Fibroblast of pulmonary artery (primary cell): ENCODE results near the gene PCDHGC3.

Source experiments
- DNase-seq: peaks from one replicate; pipeline ENCODE4 v3.0.0-alpha.2; 2010; ENCODE audit warnings: low read depth
- H3K4me3 ChIP-seq: replicated peaks from 2 replicates; pipeline ENCODE4 v1.5.1; 2011; ENCODE audit warnings: low read depth, mild to moderate bottlenecking, control low read depth, low read length, moderate library complexity
- TF ChIP-seq, protein P1 (sequence below): IDR thresholded peaks from 2 replicates; pipeline ENCODE4 v1.5.1; 2011; ENCODE audit warnings: mild to moderate bottlenecking, control low read depth, low read length, inconsistent platforms; ENCODE audit errors: missing control alignments

PCDHGC3 gene

DNA sequence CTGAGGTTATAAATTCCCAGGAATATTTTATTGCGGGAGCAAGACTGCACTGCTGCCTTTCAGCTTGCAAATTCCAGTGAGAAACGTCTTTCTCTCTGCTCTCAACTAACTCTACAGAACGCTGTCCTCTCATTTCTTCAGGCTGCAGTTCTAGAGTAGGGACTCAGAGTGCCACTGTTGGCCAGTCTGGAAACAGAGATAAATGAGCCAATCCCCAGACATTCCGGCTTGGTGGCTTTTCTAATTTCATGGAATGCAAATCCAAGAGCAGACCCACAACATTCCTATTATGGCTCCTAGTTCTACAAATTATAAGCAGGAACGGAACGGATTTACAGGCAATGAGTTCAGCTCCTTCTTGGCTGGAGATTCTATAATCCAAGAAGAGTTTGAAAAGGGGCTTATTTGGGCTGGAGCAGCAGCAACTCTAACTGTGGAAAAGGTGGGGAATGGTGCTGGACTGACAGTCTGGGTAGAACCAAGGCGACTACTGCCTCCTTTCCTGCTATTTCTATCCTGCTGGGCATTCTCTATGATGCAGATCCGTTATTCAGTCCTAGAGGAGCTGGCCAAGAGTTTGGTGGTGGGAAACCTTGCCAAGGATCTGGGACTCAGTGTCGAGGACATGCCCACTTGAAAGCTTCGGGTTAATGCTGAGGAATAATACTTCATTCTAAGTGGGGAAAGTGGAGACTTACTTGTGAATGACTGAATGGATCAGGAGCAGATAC is 36.2 kb upstream of the PCDHGC3 start:
- DNase-seq: no peak

DNA sequence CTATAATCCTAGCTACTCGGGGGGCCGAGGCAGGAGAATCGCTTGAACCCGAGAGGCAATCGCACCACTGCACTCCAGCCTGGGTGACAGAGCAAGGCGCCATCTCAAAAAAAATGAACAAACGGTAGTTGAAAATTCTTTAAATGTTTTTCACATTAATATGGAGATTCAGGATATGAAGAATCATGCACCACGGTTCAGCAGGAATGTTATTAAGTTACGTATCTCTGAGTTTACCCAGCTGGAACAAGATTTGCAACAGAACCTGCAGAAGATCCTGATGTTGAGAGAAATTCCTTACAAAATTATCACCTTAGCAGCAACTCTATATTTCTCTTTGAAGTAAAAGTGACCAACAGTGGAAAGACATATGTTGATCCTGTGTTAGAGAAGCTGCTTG is 35.4 kb upstream of the PCDHGC3 start:
- H3K4me3 ChIP-seq: no peak overlapping the region
- TF ChIP-seq, protein P1, sequence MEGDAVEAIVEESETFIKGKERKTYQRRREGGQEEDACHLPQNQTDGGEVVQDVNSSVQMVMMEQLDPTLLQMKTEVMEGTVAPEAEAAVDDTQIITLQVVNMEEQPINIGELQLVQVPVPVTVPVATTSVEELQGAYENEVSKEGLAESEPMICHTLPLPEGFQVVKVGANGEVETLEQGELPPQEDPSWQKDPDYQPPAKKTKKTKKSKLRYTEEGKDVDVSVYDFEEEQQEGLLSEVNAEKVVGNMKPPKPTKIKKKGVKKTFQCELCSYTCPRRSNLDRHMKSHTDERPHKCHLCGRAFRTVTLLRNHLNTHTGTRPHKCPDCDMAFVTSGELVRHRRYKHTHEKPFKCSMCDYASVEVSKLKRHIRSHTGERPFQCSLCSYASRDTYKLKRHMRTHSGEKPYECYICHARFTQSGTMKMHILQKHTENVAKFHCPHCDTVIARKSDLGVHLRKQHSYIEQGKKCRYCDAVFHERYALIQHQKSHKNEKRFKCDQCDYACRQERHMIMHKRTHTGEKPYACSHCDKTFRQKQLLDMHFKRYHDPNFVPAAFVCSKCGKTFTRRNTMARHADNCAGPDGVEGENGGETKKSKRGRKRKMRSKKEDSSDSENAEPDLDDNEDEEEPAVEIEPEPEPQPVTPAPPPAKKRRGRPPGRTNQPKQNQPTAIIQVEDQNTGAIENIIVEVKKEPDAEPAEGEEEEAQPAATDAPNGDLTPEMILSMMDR: no peak
- no peak for DNase-seq

More for the DNA sequence above, 36.2 kb upstream of the PCDHGC3 start:
- TF ChIP-seq, protein P1: no peak
- H3K4me3 ChIP-seq: no peak overlapping the region

DNA sequence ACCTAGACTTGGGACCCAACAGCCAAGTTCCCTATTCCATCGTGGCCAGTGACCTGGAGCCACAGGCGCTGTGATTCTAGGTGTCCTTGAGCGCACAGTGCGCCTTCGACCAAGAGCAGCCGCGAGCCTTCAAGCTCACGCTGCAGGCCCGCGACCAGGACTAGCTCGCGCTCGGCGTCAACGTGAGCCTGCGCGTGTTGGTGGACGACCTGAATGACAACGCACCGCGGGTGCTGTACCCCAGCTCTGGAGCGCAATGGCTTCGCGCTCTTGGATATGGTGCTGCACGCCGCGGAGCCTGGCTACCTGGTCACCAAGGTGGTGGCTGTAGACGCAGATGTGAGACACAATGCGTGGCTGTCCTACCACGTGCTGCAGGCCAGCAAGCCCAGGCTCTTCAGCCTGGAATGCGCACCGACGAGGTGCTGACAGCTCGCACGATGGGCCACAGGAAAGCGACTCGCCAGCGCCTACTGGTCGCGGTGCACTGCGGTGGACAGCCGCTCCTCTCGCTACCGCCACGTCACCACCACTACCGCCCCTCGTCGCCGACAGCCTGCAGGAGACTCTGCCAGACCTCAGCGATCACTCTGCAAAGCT is 34.1 kb upstream of the PCDHGC3 start:
- TF ChIP-seq, protein P1: no peak
- no peak overlapping the region for H3K4me3 ChIP-seq
- DNase-seq: no peak

DNA sequence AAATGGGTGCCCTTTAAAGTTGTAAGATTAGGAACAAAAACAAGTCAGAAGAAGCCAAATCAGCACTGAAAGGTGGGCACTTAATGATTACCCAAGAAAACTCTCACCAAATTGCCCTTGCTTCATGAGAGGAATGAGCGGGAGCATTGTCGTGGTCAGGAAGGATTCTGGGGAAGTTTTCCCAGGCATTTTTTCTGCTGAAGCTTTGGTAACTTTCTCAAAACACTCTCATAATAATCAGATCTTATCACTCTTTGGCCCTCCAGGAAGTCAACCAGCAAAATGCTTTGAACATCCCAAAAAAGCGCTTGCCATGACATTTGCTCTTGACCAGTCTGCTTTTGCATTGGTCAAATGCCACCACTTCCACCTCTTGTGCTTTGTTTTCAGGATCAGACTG is 10.4 kb upstream of the PCDHGC3 start:
- peak; percentile 46 for DNase-seq
- no peak overlapping the region for H3K4me3 ChIP-seq
- TF ChIP-seq, protein P1: no peak

DNA sequence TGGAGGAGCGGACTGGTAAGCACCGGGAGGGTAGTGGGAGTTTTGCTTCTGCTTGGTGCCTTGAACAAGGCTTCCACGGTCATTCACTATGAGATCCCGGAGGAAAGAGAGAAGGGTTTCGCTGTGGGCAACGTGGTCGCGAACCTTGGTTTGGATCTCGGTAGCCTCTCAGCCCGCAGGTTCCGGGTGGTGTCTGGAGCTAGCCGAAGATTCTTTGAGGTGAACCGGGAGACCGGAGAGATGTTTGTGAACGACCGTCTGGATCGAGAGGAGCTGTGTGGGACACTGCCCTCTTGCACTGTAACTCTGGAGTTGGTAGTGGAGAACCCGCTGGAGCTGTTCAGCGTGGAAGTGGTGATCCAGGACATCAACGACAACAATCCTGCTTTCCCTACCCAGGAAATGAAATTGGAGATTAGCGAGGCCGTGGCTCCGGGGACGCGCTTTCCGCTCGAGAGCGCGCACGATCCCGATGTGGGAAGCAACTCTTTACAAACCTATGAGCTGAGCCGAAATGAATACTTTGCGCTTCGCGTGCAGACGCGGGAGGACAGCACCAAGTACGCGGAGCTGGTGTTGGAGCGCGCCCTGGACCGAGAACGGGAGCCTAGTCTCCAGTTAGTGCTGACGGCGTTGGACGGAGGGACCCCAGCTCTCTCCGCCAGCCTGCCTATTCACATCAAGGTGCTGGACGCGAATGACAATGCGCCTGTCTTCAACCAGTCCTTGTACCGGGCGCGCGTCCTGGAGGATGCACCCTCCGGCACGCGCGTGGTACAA is 556 bp downstream of the PCDHGC3 start:
- TF ChIP-seq, protein P1: no peak
- peak; percentile 82 for DNase-seq

DNA sequence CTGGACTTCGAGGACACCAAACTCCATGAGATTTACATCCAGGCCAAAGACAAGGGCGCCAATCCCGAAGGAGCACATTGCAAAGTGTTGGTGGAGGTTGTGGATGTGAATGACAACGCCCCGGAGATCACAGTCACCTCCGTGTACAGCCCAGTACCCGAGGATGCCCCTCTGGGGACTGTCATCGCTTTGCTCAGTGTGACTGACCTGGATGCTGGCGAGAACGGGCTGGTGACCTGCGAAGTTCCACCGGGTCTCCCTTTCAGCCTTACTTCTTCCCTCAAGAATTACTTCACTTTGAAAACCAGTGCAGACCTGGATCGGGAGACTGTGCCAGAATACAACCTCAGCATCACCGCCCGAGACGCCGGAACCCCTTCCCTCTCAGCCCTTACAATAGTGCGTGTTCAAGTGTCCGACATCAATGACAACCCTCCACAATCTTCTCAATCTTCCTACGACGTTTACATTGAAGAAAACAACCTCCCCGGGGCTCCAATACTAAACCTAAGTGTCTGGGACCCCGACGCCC is 1.3 kb downstream of the PCDHGC3 start:
- peak overlapping the region; percentile 74 for H3K4me3 ChIP-seq
- TF ChIP-seq, protein P1: no peak
- DNase-seq: no peak

More for the DNA sequence above, 556 bp downstream of the PCDHGC3 start:
- H3K4me3 ChIP-seq: peak overlapping the region; percentile 74
